HepG2 (cell line): ENCODE measurements around the gene GAS2L1. TPM values are rescaled to one million over a fixed set of nuclear protein-coding genes. Genes with fewer than 3 reads are reported as not detected.

Source experiments
- ATAC-seq: fragments of 200-7000 bp; cut with Tn5 transposase; 3 replicates; pipeline ENCODE4 v1.9.1; 2020; ENCODE audit warnings: mild to moderate bottlenecking, moderate library complexity
- BruUV-seq: library from RNA; stranded (reverse); fragments of 400-500 nt; replicated peaks from 2 replicates; lab custom pipeline; 2021; lab: Mats Ljungman, UMichigan
- CTCF ChIA-PET: fragments of 300-600 bp; formaldehyde crosslinking; extraction: SDS; loops from one replicate; lab custom pipeline; 2021; ENCODE audit warnings: low total read pairs, inconsistent platforms, low intra/inter-chr PET ratio; lab: Yijun Ruan, JAX
- POLR2A ChIA-PET: fragments of 350-600 bp; sonication (Branson Sonifier 250); formaldehyde crosslinking; loops from one replicate; lab custom pipeline; 2020; ENCODE audit warnings: antibody characterized with exemption, inconsistent platforms; lab: Yijun Ruan, JAX
- DNase-seq: peaks from one replicate; pipeline ENCODE4 v3.0.0-alpha.2; 2015; ENCODE audit warnings: low spot score
- FAIRE-seq: peaks from 3 replicates; lab custom pipeline; 2011; peaks lifted over from hg19 to GRCh38; lab: Jason Lieb, UNC
- H2AFZ ChIP-seq: one replicate; pipeline ENCODE4 v1.6.1; 2011; ENCODE audit warnings: low read length, inconsistent platforms
- H3K27ac ChIP-seq: fragments of 300-600 bp; 3 replicates; pipeline ENCODE4 v1.8.0; 2011; ENCODE audit warnings: mixed run types, mild to moderate bottlenecking, mixed read lengths, low read length, inconsistent platforms; ENCODE audit not compliant: insufficient read depth; ENCODE audit errors: extremely low read length
- H3K27me3 ChIP-seq, 2 experiments: fragments of 200-600 bp in 1 of 2; 2 replicates in 1 of 2; 3 replicates in 1 of 2; pipeline versions ENCODE4 v1.6.0 to v1.8.0; 2011; ENCODE audit warnings: low read length in 2 of 2, mild to moderate bottlenecking in 2 of 2, moderate library complexity in 2 of 2, inconsistent platforms in 1 of 2; ENCODE audit not compliant: insufficient read depth in 2 of 2, control insufficient read depth in 1 of 2
- H3K36me3 ChIP-seq, 2 experiments: fragments of 200-600 bp in 1 of 2; replicated peaks in 1 of 2; 2 replicates in 1 of 2; 3 replicates in 1 of 2; pipeline versions ENCODE4 v1.5.1 to v1.8.0; 2011; ENCODE audit warnings: low read length in 2 of 2, inconsistent platforms in 1 of 2; ENCODE audit not compliant: insufficient read depth in 2 of 2, control insufficient read depth in 1 of 2
- H3K4me1 ChIP-seq: 2 replicates; pipeline ENCODE4 v1.5.1; 2012; ENCODE audit warnings: low read length, inconsistent platforms; ENCODE audit not compliant: insufficient read depth
- H3K4me2 ChIP-seq: 2 replicates; pipeline ENCODE4 v1.6.0; 2011; ENCODE audit warnings: low read depth, low read length, inconsistent platforms
- H3K4me3 ChIP-seq, 3 experiments: fragments of 200-600 bp in 1 of 3; sonication (generic), shearing (Covaris generic) in 1 of 3; replicated peaks in 1 of 3; 2 replicates each; pipeline ENCODE4 v1.5.1; 2011 to 2016; ENCODE audit warnings: low read length in 3 of 3, inconsistent platforms in 2 of 3, low read depth in 2 of 3, mild to moderate bottlenecking in 2 of 3, control low read depth in 1 of 3, mixed read lengths in 1 of 3; ENCODE audit not compliant: insufficient read depth in 1 of 3
- H3K79me2 ChIP-seq: one replicate; pipeline ENCODE4 v1.6.1; 2011; ENCODE audit warnings: low read length, inconsistent platforms; ENCODE audit not compliant: insufficient read depth
- H3K9ac ChIP-seq: 2 replicates; pipeline ENCODE4 v1.6.0; 2011; ENCODE audit warnings: mild to moderate bottlenecking, low read depth, low read length, inconsistent platforms; ENCODE audit not compliant: insufficient read depth
- H3K9me3 ChIP-seq: 2 replicates; pipeline ENCODE4 v1.5.1; 2012; ENCODE audit warnings: mild to moderate bottlenecking, low read length
- H4K20me1 ChIP-seq: 2 replicates; pipeline ENCODE4 v1.6.0; 2011; ENCODE audit warnings: inconsistent platforms, mild to moderate bottlenecking, low read length, moderate library complexity; ENCODE audit not compliant: insufficient read depth
- EP300 ChIP-seq, 3 experiments: sonication (generic) in 1 of 3; formaldehyde crosslinking in 1 of 3; IDR thresholded peaks; 2 replicates each; pipeline versions ENCODE4 v1.5.1 to v1.6.1; 2011 to 2020; ENCODE audit warnings: low read depth in 2 of 3, low read length in 2 of 3, borderline replicate concordance in 1 of 3, improper control_type of control experiment in 1 of 3, mild to moderate bottlenecking in 1 of 3, missing genetic modification reagents in 1 of 3, moderate library complexity in 1 of 3
- RFX3 ChIP-seq: IDR thresholded peaks from 2 replicates; pipeline ENCODE4 v1.6.1; 2016; ENCODE audit warnings: missing biosample characterization, missing genetic modification reagents
- ZFX ChIP-seq: sonication (generic); formaldehyde crosslinking; IDR thresholded peaks from 2 replicates; pipeline ENCODE4 v1.4.0; 2020; ENCODE audit warnings: mild to moderate bottlenecking, low read depth, missing genetic modification reagents, moderate library complexity
- ZNF318 ChIP-seq: sonication (generic); formaldehyde crosslinking; IDR thresholded peaks from 2 replicates; pipeline ENCODE4 v1.4.0; 2020; ENCODE audit warnings: mild to moderate bottlenecking, missing genetic modification reagents
- ZNF451 ChIP-seq: sonication (generic); formaldehyde crosslinking; IDR thresholded peaks from 2 replicates; pipeline ENCODE4 v1.5.0; 2020; ENCODE audit warnings: mild to moderate bottlenecking, missing genetic modification reagents
- WGBS: methylation state at CpG from one replicate; pipeline ENCODE4 v1.1.6; 2017; ENCODE audit warnings: low lambda C conversion rate; 5-methylcytosine and 5-hydroxymethylcytosine counted together
- in situ Hi-C: cut with HindIII; loops from 2 replicates; pipeline ENCODE4 v1.10.0; 2017; ENCODE audit warnings: low pct_unique_long_range_greater_than_20kb; ENCODE audit not compliant: extremely low pct_ligation_motif_present
- intact Hi-C: fragments of 100-400 bp; cut with micrococcal nuclease; formaldehyde crosslinking; loops from one replicate; pipeline ENCODE4 v1.10.0; 2022; ENCODE audit not compliant: unreplicated experiment
- polyA plus RNA-seq, 8 experiments: library from polyadenylated mRNA; depleted of rRNA in 3 of 8; stranded (reverse) in 7 of 8; unstranded in 1 of 8; fragments of >200 nt; fragmentation: Illumina TruSeq in 4 of 8; extraction: Trizol in 4 of 8; gene quantifications; 2 replicates each; pipeline versions ENCODE4 v1.2.1 to v1.2.3, GENCODE V29; 2011 to 2016; ENCODE audit warnings: low read depth in 4 of 8, missing spikeins in 1 of 8, mixed read lengths in 1 of 8; ENCODE audit not compliant: insufficient read depth in 1 of 8
- total RNA-seq, 5 experiments: library from RNA; depleted of rRNA; stranded (reverse); fragments of >200 nt; fragmentation: Illumina TruSeq; extraction: Trizol; gene quantifications; 2 replicates each; pipeline ENCODE4 v1.2.3, GENCODE V29; 2016; ENCODE audit warnings: low read depth in 1 of 5

GAS2L1 gene
- total and polyA plus RNA-seq, 2 of the 13 experiments (the other 11 are each of a cell fraction or from before 2014, with no cell fraction given) = 1.8 to 3.3 TPM

- POLR2A ChIA-PET = no interaction called here
- no peaks in the 10 kb centered on the region for H4K20me1 ChIP-seq
- DNase-seq = peak; percentile 12
- no peak overlapping the region for H3K27ac ChIP-seq
- H3K4me2 ChIP-seq = no peak overlapping the region
- BruUV-seq = no TSS peak
- H3K9ac ChIP-seq = no peak overlapping the region
- no peak overlapping the region for H2AFZ ChIP-seq
- H3K79me2 ChIP-seq = no peaks in the 10 kb centered on the region
- ATAC-seq = no peak
- 82% methylated on average over 3 of the region's 5 CpGs for WGBS
- peaks cover 15 to 47% of the 10 kb centered on the region in 2 experiments for H3K36me3 ChIP-seq
- CTCF ChIA-PET = no interaction called here
- no peak overlapping the region for H3K4me3 ChIP-seq
- in situ Hi-C loops (no loop called here), intact Hi-C loops (no loop called here)
- no peaks in the 10 kb centered on the region for H3K9me3 ChIP-seq
- H3K27me3 ChIP-seq = no peaks in the 10 kb centered on the region
- no peak for TF ChIP-seq ZFX (CRISPR knock-in tag)
- TF ChIP-seq EP300 (IDR thresholded peaks at IDR 0.05; ENCODE audit: low read depth in 2 of 2, low read length in 2 of 2) = no peak
- TF ChIP-seq EP300 (CRISPR knock-in tag; IDR thresholded peaks at IDR 0.05; ENCODE audit: borderline replicate concordance) = no peak
- no peak for TF ChIP-seq ZNF451 (CRISPR knock-in tag)
- no peak for TF ChIP-seq ZNF318 (CRISPR knock-in tag)
- no peak for TF ChIP-seq RFX3 (CRISPR knock-in tag)
- peaks cover 32% of the 10 kb centered on the region for H3K4me1 ChIP-seq
- no peak for FAIRE-seq
These were observed 37.7 kb downstream of the GAS2L1 start for GRCh38 chr22:29344137-29344536.
